ENCODE data around the gene ZMIZ1.

Gene ZMIZ1

DNA sequence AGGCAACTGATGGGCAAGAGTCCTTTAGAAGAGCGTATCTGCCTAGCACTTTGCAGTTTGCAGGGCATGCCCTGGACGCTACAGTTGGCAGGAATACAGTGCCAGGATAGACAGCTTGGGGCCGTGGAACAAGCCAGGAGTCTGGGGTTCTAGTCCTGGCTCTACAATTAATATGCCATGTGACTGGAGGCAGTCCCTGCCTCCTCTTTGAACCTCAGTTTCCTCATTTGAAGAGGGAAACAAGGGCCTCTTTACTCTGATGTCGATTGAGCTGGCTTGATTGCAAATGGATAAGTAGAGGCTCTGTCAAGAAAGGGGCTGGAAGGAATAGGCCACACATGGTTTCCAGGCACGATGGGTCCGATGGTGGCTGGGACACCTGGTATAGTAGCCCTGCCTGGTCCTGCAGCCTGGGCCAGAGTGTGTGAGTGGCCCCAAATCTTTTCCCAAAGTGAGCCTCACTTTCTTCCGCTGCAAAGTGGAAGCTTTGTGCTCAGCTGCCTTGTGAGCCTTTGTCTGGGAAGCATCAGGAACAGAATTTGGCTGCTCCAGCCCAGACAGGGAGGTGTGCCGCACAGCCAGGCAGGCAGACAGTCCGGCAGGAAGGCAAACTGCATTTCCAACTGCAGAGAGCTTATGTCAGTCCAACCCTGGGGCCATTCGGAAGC, 167.1 kb downstream of the ZMIZ1 start:
- H3K4me1 ChIP-seq, result peaks cover 32% of the 10 kb centered on the region
- no peak overlapping the region for H3K4me3 ChIP-seq (ENCODE audit: low read depth, low read length)
- peaks cover 5% of the 10 kb centered on the region for H3K36me3 ChIP-seq
- H3K27me3 ChIP-seq, result no peaks in the 10 kb centered on the region
- TF ChIP-seq, protein P1, sequence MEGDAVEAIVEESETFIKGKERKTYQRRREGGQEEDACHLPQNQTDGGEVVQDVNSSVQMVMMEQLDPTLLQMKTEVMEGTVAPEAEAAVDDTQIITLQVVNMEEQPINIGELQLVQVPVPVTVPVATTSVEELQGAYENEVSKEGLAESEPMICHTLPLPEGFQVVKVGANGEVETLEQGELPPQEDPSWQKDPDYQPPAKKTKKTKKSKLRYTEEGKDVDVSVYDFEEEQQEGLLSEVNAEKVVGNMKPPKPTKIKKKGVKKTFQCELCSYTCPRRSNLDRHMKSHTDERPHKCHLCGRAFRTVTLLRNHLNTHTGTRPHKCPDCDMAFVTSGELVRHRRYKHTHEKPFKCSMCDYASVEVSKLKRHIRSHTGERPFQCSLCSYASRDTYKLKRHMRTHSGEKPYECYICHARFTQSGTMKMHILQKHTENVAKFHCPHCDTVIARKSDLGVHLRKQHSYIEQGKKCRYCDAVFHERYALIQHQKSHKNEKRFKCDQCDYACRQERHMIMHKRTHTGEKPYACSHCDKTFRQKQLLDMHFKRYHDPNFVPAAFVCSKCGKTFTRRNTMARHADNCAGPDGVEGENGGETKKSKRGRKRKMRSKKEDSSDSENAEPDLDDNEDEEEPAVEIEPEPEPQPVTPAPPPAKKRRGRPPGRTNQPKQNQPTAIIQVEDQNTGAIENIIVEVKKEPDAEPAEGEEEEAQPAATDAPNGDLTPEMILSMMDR (IDR thresholded peaks at IDR 0.05; ENCODE audit: low read depth, low read length), result no peak
- H3K9me3 ChIP-seq, result no peaks in the 10 kb centered on the region
- DNase-seq, result no peak

DNA sequence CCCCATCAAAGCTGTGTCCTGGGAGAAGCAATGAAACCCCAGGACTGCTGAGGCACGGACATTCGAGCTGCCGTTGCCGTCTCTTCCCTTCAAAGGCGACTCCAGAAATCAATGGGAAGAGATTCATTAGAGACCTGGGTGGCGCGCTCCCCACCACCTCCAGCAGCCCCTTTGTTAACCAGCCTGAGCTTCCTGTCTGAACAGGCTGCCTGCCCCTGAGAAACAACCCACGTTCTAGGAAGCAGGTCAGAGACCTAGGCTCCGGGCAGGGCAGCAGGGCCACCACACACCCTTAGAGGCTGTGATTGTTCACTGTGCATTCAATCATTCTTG, 167.6 kb downstream of the ZMIZ1 start:
- Histone ChIP-seq H3K9me3 (no peaks in the 10 kb centered on the region), H3K36me3 (peaks cover 4% of the 10 kb centered on the region), H3K4me3 (ENCODE audit: low read depth, low read length) (no peak overlapping the region), H3K4me1 (peaks cover 34% of the 10 kb centered on the region), H3K27me3 (no peaks in the 10 kb centered on the region)
- DNase-seq, result no peak
- TF ChIP-seq, protein P1 (IDR thresholded peaks at IDR 0.05; ENCODE audit: low read depth, low read length), result no peak

DNA sequence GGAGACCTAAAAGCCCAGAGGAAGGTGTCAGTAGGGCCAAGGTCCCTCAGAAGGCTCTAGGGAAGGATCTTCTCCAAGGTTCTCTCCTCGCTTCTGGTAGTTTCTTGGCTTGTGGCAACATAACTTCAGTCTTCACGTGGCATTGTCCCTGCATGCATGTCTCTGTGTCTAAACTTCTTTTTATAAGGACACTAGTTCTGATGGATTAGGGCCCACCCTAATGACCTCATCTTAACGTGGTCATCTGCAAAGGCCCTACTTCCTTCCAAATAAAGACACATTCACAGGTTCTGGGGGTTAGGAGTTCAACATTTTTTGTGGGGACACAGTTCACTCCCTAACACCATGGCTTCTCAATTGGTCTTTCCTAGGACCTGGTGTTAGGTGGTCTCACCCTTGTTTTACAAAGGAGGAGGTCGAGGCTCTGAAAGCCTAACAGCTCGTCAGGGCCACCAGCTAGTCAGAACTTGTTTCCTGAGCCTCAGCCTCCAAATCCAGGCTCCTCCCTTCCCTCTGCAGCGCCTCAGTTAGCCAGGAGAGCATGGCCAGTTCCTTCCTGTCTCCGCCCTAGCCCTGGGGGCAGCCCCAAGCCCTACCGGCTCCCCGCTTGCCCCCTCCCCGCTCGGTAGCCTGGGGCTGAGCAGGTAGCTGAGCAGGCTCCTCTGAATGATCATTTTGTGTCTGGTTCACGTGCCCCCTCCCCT, 168.8 kb downstream of the ZMIZ1 start:
- H3K4me1 ChIP-seq, result peaks cover 37% of the 10 kb centered on the region
- no peak overlapping the region for H3K4me3 ChIP-seq (ENCODE audit: low read depth, low read length)
- no peak for DNase-seq
- H3K36me3 ChIP-seq, result peaks cover 4% of the 10 kb centered on the region
- H3K9me3 ChIP-seq, result no peaks in the 10 kb centered on the region
- TF ChIP-seq, protein P1 (IDR thresholded peaks at IDR 0.05; ENCODE audit: low read depth, low read length), result no peak
- H3K27me3 ChIP-seq, result no peaks in the 10 kb centered on the region

DNA sequence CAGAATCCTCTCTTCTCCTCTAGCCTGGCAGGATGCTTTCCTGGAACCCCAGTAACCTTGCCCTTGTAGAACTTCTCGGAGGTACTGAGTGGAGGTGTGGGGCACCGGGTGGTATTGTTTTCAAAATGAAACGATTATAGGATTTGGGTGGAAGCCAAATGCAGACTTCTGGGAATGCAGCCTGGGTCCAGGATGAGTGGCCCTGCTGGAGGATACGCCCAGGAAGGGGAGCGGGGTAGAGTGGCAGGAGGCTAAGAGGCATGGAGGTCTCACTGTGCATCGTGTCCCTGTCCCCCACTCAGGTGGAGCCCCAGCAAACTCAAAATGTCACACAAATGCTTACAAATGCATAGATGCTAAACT, 169.4 kb downstream of the ZMIZ1 start:
- TF ChIP-seq, protein P1 (IDR thresholded peaks at IDR 0.05; ENCODE audit: low read depth, low read length), result no peak
- peaks cover 4% of the 10 kb centered on the region for H3K36me3 ChIP-seq
- peaks cover 37% of the 10 kb centered on the region for H3K4me1 ChIP-seq
- no peak for DNase-seq
- H3K9me3 ChIP-seq, result no peaks in the 10 kb centered on the region
- no peaks in the 10 kb centered on the region for H3K27me3 ChIP-seq
- no peak overlapping the region for H3K4me3 ChIP-seq (ENCODE audit: low read depth, low read length)

DNA sequence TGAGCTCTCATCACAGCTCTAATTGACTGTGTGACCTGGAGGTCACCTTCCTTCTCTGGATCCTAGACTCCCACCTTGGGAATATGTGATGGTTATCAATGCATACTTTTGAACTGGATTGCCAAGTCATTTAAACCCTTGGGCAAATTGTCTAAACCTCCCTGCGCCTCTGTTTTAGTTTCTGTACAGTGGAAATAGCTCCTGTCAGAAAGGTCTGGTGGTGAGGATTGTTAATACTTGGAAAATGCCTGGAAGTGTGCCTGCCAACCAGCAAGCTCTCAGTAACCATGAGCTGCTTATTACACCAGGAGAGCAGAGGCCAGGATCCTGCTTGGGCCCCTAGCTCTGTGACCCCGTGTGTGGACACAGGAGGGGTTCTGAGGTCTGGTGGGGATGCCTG, 169.8 kb downstream of the ZMIZ1 start:
- H3K9me3 ChIP-seq, result no peaks in the 10 kb centered on the region
- DNase-seq, result no peak
- TF ChIP-seq, protein P1 (IDR thresholded peaks at IDR 0.05; ENCODE audit: low read depth, low read length), result no peak
- peaks cover 4% of the 10 kb centered on the region for H3K36me3 ChIP-seq
- no peaks in the 10 kb centered on the region for H3K27me3 ChIP-seq
- H3K4me3 ChIP-seq (ENCODE audit: low read depth, low read length), result no peak overlapping the region
- H3K4me1 ChIP-seq, result peaks cover 37% of the 10 kb centered on the region

DNA sequence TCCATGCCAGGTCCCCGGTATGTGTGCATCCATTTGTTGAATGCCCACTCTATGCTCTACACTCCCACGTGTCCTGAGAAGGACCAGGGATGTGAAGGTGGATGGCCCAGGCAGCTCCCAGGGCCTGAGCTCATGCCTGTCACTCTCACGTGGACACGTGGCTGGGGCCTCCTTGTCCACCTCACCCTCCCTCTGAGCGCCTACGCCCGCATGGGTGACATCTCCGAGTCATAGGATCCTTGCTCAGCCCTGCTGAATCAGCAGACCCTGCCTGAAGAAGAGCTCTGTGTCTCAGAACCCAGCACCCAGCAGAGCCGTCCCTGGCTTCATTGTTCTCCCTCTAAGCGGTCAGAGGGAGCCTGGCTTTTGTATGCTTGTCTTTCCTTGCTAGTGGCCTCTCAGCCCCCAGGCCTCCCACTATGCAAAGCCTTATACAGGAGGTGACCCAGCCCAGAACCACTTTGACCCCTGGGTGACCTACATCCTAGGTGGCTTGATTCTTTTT, 170.6 kb downstream of the ZMIZ1 start:
- H3K36me3 ChIP-seq, result peaks cover 10% of the 10 kb centered on the region
- TF ChIP-seq, protein P1 (IDR thresholded peaks at IDR 0.05; ENCODE audit: low read depth, low read length), result no peak
- peaks cover 37% of the 10 kb centered on the region for H3K4me1 ChIP-seq
- no peaks in the 10 kb centered on the region for H3K9me3 ChIP-seq
- H3K4me3 ChIP-seq (ENCODE audit: low read depth, low read length), result no peak overlapping the region
- DNase-seq, result no peak
- H3K27me3 ChIP-seq, result no peaks in the 10 kb centered on the region
